IPS-11a (cell line): ENCODE results near the gene CHST4.
"Not testable (repeated sequence)": the region's sequence is repeated elsewhere in the genome, so short reads cannot be mapped to it uniquely, and the experiment has no call there.

Source experiments
- H3K4me3 ChIP-seq: one replicate; pipeline ENCODE4 v1.5.1; 2013; ENCODE audit warnings: low read depth, low read length, control low read depth

CHST4 gene

GRCh38 chr16:71520550-71520949, 5.7 kb upstream of the CHST4 start:
- H3K4me3 ChIP-seq, result no peak overlapping the region

GRCh38 chr16:71524566-71525553, 1.4 kb upstream of the CHST4 start:
- peak overlapping the region; percentile 14 for H3K4me3 ChIP-seq

- no peak overlapping the region for H3K4me3 ChIP-seq
Measured at GRCh38 chr16:71528257-71528656, 2.0 kb downstream of the CHST4 start.

- no peak overlapping the region for H3K4me3 ChIP-seq
Measured at GRCh38 chr16:71528863-71529262, 2.6 kb downstream of the CHST4 start.

GRCh38 chr16:71532366-71532765, 6.1 kb downstream of the CHST4 start:
- H3K4me3 ChIP-seq, result no peak overlapping the region

GRCh38 chr16:71536752-71537499, 10.7 kb downstream of the CHST4 start:
- H3K4me3 ChIP-seq, result no peak overlapping the region

GRCh38 chr16:71537643-71538042, 11.4 kb downstream of the CHST4 start:
- no peak overlapping the region for H3K4me3 ChIP-seq

- H3K4me3 ChIP-seq, result no peak overlapping the region
Measured at GRCh38 chr16:71542377-71542776, 16.2 kb downstream of the CHST4 start.

- H3K4me3 ChIP-seq, result no peak overlapping the region
Measured at GRCh38 chr16:71547168-71547567, 20.9 kb downstream of the CHST4 start.

- H3K4me3 ChIP-seq, result no peak overlapping the region
Measured at GRCh38 chr16:71552698-71553503, 26.7 kb downstream of the CHST4 start.

- no peak overlapping the region for H3K4me3 ChIP-seq
Measured at GRCh38 chr16:71555230-71555891, 29.1 kb downstream of the CHST4 start.

GRCh38 chr16:71557299-71557698, 31.1 kb downstream of the CHST4 start:
- no peak overlapping the region for H3K4me3 ChIP-seq

GRCh38 chr16:71557954-71558582, 31.8 kb downstream of the CHST4 start:
- H3K4me3 ChIP-seq, result no peak overlapping the region

- no peak overlapping the region for H3K4me3 ChIP-seq
Measured at GRCh38 chr16:71559855-71560254, 33.6 kb downstream of the CHST4 start.

- not testable (repeated sequence) for H3K4me3 ChIP-seq
Measured at GRCh38 chr16:71561886-71562285, 35.7 kb downstream of the CHST4 start.

- H3K4me3 ChIP-seq, result no peak overlapping the region
Measured at GRCh38 chr16:71562552-71562951, 36.3 kb downstream of the CHST4 start.

- peak overlapping the region; percentile 74 for H3K4me3 ChIP-seq
Measured at GRCh38 chr16:71564335-71564967, 38.2 kb downstream of the CHST4 start.

GRCh38 chr16:71565812-71566700, 39.8 kb downstream of the CHST4 start:
- no peak overlapping the region for H3K4me3 ChIP-seq

- H3K4me3 ChIP-seq, result no peak overlapping the region
Measured at GRCh38 chr16:71567931-71568330, 41.7 kb downstream of the CHST4 start.
